IPS-18c (cell line): ENCODE measurements around the gene GTF2B.
"Not testable (repeated sequence)": the region's sequence is repeated elsewhere in the genome, so short reads cannot be mapped to it uniquely, and the experiment has no call there.

Experiments
- H3K4me3 ChIP-seq: 2 replicates; pipeline ENCODE4 v1.7.0; 2013; ENCODE audit warnings: low read depth, mild to moderate bottlenecking, low read length, moderate library complexity; ENCODE audit not compliant: insufficient read depth
- H3K9me3 ChIP-seq: one replicate; pipeline ENCODE4 v1.6.1; 2013; ENCODE audit warnings: mild to moderate bottlenecking, low read length, moderate library complexity; ENCODE audit not compliant: control insufficient read depth, insufficient read depth

The GTF2B gene

GRCh38 chr1:88891318-88891950, at the start of gene GTF2B:
Gene GTF2B, minus strand, starts transcription at chr1:88891567. Its CDS starts 68 bp downstream, at chr1:88891499.
- H3K4me3 ChIP-seq: peak within 1 kb of the TSS; percentile 80
- H3K9me3 ChIP-seq: no peaks in the 10 kb centered on the region

- not testable (repeated sequence) for H3K9me3 ChIP-seq, H3K4me3 ChIP-seq
Measured at GRCh38 chr1:88938528-88938927, 47.2 kb upstream of the GTF2B start.

- peaks cover 2% of the 10 kb centered on the region for H3K9me3 ChIP-seq
- H3K4me3 ChIP-seq: no peak overlapping the region
Measured at GRCh38 chr1:88936760-88937342, 45.5 kb upstream of the GTF2B start.

- no peak overlapping the region for H3K4me3 ChIP-seq
Measured at GRCh38 chr1:88936223-88936523, 44.8 kb upstream of the GTF2B start.

GRCh38 chr1:88935522-88936222, 44.3 kb upstream of the GTF2B start:
- Histone ChIP-seq H3K9me3 (peaks cover 2% of the 10 kb centered on the region), H3K4me3 (no peak overlapping the region)

More at GRCh38 chr1:88936223-88936523, 44.8 kb upstream of the GTF2B start:
- peaks cover 2% of the 10 kb centered on the region for H3K9me3 ChIP-seq

GRCh38 chr1:88930176-88930575, 38.8 kb upstream of the GTF2B start:
- H3K4me3 ChIP-seq, H3K9me3 ChIP-seq: not testable (repeated sequence)

GRCh38 chr1:88923224-88923623, 31.9 kb upstream of the GTF2B start:
- Histone ChIP-seq H3K9me3 (no peaks in the 10 kb centered on the region), H3K4me3 (no peak overlapping the region)

GRCh38 chr1:88922214-88922613, 30.8 kb upstream of the GTF2B start:
- Histone ChIP-seq H3K9me3 (no peaks in the 10 kb centered on the region), H3K4me3 (no peak overlapping the region)

GRCh38 chr1:88920845-88921244, 29.5 kb upstream of the GTF2B start:
- no peaks in the 10 kb centered on the region for H3K9me3 ChIP-seq

GRCh38 chr1:88917321-88918025, 26.1 kb upstream of the GTF2B start:
- no peaks in the 10 kb centered on the region for H3K9me3 ChIP-seq
- H3K4me3 ChIP-seq: no peak overlapping the region

More at GRCh38 chr1:88920845-88921244, 29.5 kb upstream of the GTF2B start:
- no peak overlapping the region for H3K4me3 ChIP-seq

- H3K4me3 ChIP-seq: no peak overlapping the region
- no peaks in the 10 kb centered on the region for H3K9me3 ChIP-seq
Measured at GRCh38 chr1:88916883-88917282, 25.5 kb upstream of the GTF2B start.

- H3K9me3 ChIP-seq, H3K4me3 ChIP-seq: not testable (repeated sequence)
Measured at GRCh38 chr1:88911800-88912199, 20.4 kb upstream of the GTF2B start.

- no peak overlapping the region for H3K4me3 ChIP-seq
- no peaks in the 10 kb centered on the region for H3K9me3 ChIP-seq
Measured at GRCh38 chr1:88911161-88911560, 19.8 kb upstream of the GTF2B start.

- Histone ChIP-seq H3K9me3 (no peaks in the 10 kb centered on the region), H3K4me3 (no peak overlapping the region)
Measured at GRCh38 chr1:88910401-88910800, 19.0 kb upstream of the GTF2B start.

- Histone ChIP-seq H3K4me3 (no peak overlapping the region), H3K9me3 (no peaks in the 10 kb centered on the region)
Measured at GRCh38 chr1:88900883-88901282, 9.5 kb upstream of the GTF2B start.

GRCh38 chr1:88897070-88897730, 5.8 kb upstream of the GTF2B start:
- Histone ChIP-seq H3K9me3 (no peaks in the 10 kb centered on the region), H3K4me3 (no peak overlapping the region)

- H3K4me3 ChIP-seq: peak overlapping the region; percentile 80; the same call in 1 of the 2 replicates
- H3K9me3 ChIP-seq: no peaks in the 10 kb centered on the region
Measured at GRCh38 chr1:88892357-88892877, 1.1 kb upstream of the GTF2B start.
